HL-60/S4 treated with phorbol 12-myristate 13-acetate at 8.2 ng/mL for 4 days and 3 days (cell line): ENCODE measurements around the gene DEDD.

Source experiments
- in situ Hi-C: fragments of 300-500 bp; cut with MboI; formaldehyde crosslinking; loops from 2 replicates; pipeline ENCODE4 v1.15.0; 2022; ENCODE audit warnings: low sequenced_read_pairs

The DEDD gene

GRCh38 chr1:161132410-161133219 lies at the start of gene DEDD:
Gene DEDD, minus strand, starts transcription at chr1:161132667. Its CDS starts 8,205 bp downstream, at chr1:161124462.
- in situ Hi-C loops, result no loop called here

GRCh38 chr1:161182214-161182613 lies 49.7 kb upstream of the DEDD start:
- in situ Hi-C loops, result no loop called here

- in situ Hi-C loops, result no loop called here
Measured at GRCh38 chr1:161180639-161181038, 48.2 kb upstream of the DEDD start.

DNA sequence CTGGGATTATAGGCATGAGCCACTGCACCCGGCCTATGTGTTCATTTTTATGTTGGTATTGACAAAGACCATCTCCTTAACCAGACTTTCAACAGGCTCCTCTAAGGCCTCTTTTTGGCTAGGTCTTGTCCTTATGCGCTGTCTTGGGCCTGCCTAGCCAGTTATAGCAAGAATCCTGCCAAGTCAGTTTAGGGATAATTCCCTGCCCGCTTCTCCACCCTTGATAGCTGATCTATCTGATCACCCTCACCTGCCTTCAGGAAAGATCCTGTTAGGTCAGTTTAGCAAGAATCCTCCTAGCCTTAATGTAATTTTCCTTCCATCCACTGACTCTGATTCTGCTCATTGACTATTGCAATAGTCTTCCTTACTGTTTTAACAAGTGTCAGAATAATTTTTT lies 47.2 kb upstream of the DEDD start:
- in situ Hi-C loops, result no loop called here

DNA sequence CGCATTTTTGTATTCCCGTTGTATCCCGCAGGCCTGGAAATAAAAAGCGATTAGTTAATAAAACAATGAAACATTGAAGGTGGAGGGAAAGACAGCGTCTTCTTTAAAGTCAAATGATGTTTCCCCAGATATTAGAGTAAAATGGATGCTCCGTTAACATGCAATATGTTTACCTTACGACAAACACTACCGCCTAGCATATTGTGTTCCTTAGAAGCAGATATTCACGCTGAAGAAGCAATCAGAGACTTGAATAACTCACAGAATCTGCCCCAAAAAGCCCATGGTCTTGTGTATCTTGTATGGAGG lies 45.4 kb upstream of the DEDD start:
- in situ Hi-C loops, result no loop called here

- in situ Hi-C loops, result no loop called here
Measured at GRCh38 chr1:161177112-161177935, 44.9 kb upstream of the DEDD start, which contains the start of gene B4GALT3. Gene B4GALT3, minus strand, starts transcription at chr1:161177507. Its CDS starts 1,447 bp downstream, at chr1:161176060.

DNA sequence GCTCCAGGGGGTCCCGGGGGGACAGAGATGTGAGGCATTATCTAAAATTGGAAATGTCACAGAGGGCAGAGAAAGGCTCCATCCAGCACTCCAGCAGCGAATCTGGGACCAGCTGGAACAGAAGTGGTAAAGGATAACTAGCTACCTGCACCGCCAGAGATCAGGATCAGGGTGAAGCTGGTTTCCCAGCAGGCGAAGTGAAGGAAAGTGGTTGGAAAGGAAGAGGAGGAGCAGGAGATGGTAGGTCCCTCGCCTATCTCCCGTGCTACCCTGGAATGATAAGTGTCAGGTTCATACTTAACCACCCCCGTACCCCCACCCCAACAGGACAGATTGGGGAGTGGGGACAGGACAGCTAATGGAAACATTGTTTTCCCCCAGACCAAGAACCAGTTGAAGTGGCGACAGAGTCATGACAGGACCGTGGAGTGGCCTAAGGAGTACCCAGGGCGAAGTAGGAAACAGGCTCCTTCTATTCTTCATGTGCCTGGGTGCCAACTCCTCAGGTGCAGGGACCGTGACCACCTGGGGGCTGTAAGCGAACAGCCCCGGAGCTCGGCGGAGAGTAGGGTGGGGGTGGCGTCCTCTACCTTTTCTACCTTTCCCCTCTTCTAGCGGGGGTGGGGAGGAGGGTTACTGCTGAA lies 44.1 kb upstream of the DEDD start:
- in situ Hi-C loops, result no loop called here

DNA sequence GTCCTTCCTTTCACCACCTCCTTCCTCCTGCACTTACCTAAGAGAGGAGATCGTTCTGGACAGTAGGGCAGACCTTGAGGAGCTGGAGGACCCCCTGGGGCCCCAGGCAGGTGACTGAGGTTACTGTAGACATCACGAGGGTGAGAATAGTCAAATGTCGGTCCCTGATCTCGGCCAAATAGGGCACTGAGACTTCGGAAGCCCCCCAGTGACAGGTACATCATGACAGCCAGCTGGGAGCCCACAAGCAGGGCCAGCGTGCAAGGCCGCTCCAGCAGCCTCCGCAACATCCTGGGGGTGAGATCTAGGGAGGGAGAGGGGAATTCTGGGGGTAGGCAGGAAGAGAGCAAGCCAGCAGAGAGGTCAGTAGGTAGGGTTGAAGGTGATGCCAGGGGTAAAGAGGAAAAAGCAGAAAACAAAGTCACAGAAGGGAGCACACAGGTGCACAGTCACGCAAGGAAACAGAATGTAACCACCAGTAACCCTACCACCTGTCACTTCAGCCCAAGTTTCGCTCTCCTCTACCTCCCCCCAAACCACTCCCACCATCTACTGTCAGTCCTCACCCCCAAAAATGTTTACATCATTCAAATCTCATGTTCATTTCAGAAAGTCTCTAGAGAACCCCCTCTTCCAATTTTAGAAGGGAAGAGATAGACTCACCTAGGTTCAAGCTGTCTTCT lies 43.4 kb upstream of the DEDD start:
- in situ Hi-C loops, result no loop called here

DNA sequence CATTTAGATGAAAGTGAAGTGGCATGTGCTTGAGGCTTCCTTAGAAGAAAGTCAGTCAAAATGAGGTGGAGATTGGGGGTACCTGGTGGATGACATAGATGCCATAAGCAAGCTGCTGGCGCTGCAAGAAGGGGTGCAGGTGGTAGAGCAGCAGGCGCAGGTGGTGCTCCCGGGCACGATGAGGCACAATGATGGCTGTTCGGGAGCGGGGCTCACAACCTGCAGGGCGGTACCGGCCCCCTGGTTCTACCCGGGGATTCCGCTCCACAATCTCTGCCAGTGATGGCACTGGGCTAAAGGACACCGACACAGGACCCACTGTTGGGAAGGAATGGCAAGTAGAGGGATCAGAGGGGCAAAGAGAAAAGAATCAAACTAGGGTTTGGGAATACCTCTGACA lies 42.4 kb upstream of the DEDD start:
- in situ Hi-C loops, result no loop called here

DNA sequence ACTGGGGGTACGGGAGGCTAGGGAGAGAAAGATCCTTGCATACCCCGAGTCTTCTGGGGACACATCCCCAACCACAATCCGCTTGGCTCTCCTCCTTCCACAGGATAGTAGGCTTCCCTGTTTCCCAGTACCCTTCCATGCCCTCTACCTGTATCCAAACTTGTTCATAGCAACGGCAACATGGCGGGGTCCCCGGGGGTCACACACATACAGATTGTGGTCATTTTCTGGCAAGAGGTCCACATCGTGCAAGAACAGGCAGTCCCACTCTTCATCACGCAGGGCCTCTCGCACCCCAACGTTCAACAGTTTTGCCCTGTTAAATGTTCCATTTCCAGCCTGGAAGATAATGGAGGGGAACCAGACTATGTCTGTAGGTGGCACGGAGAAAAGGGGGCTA lies 41.2 kb upstream of the DEDD start:
- in situ Hi-C loops, result no loop called here

DNA sequence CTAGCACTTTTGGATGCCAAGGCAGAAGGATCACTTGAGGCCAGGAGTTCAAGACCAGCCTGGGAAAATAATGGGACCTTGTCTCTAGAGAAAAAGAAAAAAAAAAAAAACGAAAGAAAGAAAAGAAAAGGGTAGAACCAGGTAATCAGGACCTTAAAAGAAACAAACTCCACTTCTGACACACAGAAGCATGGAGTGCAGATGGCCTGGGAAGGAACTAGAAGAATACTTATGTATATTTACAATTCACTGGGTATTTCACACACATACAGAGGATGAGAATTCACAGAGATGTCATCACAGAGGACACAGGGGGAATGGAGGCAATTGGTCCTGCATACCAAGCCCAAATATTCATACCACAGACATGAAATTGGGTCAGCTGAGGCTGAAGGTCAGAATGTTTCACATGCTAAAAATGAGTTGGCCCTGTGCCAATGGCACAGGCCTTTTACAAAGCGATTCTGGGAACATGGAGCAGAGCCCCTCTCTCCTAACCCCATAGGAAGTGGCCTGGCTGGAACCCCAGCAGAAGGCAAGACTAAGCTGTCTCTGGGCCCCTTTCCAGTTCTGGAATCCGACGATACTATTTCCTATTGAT lies 40.4 kb upstream of the DEDD start:
- in situ Hi-C loops, result no loop called here

- in situ Hi-C loops, result no loop called here
Measured at GRCh38 chr1:161172349-161172748, 39.9 kb upstream of the DEDD start.

GRCh38 chr1:161171696-161172095 lies 39.2 kb upstream of the DEDD start:
- in situ Hi-C loops, result no loop called here

GRCh38 chr1:161171191-161171590 lies 38.7 kb upstream of the DEDD start:
- in situ Hi-C loops, result no loop called here

GRCh38 chr1:161168906-161169305 lies 36.4 kb upstream of the DEDD start:
- in situ Hi-C loops, result no loop called here

DNA sequence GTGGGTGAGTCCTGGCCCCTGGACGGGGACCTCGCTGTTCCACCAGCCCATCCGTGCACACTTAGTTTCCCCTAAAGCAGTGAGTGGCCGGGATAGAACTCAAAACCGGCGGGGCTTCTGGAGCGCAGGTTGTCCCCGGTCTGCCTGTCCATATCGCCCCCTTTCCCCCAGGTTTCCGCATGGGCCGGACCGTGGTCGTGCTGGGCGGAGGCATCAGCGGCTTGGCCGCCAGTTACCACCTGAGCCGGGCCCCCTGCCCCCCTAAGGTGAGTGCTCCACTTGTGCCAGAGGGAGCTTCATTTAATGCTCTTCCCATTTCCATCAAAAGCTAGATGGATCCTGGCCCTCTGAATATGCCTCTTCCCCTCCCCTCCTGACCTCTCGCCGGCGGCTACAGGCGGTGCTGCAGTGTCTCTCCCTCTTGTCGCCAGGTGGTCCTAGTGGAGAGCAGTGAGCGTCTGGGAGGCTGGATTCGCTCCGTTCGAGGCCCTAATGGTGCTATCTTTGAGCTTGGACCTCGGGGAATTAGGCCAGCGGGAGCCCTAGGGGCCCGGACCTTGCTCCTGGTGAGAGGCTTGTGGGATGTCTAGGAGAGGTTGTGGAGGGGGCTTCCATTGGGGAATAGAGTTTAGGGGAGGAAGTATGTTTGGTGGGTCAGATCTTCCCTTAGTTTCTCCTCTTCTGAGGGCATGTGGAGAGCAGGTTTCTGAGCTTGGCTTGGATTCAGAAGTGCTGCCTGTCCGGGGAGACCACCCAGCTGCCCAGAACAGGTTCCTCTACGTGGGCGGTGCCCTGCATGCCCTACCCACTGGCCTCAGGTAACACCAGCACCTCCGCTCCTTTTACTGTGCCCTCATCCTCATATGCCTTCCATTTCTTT lies 34.4 kb upstream of the DEDD start:
- in situ Hi-C loops, result no loop called here

- in situ Hi-C loops, result no loop called here
Measured at GRCh38 chr1:161165742-161166668, 33.5 kb upstream of the DEDD start, which contains the start of gene PPOX. Gene PPOX, plus strand, starts transcription at chr1:161166426. Its CDS starts 422 bp downstream, at chr1:161166848.

GRCh38 chr1:161164901-161165610 lies 32.6 kb upstream of the DEDD start:
- in situ Hi-C loops, result no loop called here
